Measurements from ENCODE around the gene ARID2. TPM values are rescaled to one million over a fixed set of nuclear protein-coding genes. Genes with fewer than 3 reads are reported as not detected.

ARID2 gene
- total and polyA plus RNA-seq, 10 of the 15 experiments (the other 5 are each of a cell fraction or from before 2014, with no cell fraction given): 9.2 to 29.8 (median 20.3) TPM

DNA sequence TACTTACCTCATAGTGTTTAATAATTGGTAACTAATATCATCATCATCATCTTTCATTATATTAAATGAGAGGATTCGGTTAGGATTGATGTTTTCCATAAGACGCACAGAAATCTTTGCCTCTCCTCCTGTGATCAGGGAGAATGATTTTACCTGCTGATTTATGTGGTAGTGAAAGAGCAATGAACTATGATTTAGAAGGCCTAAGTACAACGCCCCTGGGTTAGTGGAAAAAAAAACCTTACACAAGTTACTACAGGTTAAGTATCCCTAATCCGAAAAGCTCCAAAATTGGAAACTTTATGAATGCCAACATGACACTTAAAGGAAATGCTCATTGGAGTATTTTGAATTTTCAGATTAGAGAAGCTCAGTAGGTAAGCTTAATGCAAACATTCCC lies 55.8 kb downstream of the ARID2 start:
- Histone ChIP-seq H3K9me3 (replicated peaks; ENCODE audit: control insufficient read depth, insufficient read depth, low read length) (no peaks in the 10 kb centered on the region), H3K4me3 (no peak overlapping the region), H3K4me1 (ENCODE audit: control insufficient read depth, insufficient read depth, low read length) (no peaks in the 10 kb centered on the region), H3K36me3 (ENCODE audit: control insufficient read depth in 2 of 2, insufficient read depth in 2 of 2, low read length in 1 of 2) (no peaks in the 10 kb centered on the region; a peak in 1 of 4 replicates), H3K27ac (ENCODE audit: control insufficient read depth, insufficient read depth) (no peak overlapping the region), H3K9ac (ENCODE audit: control insufficient read depth, insufficient read depth, low read length) (no peak overlapping the region), H4K20me1 (ENCODE audit: control insufficient read depth, insufficient read depth) (no peaks in the 10 kb centered on the region), H2AFZ (ENCODE audit: control insufficient read depth, low read depth, low read length) (no peak overlapping the region), H3K79me2 (ENCODE audit: control insufficient read depth, insufficient read depth, low read length) (peaks cover 3% of the 10 kb centered on the region), H3K27me3 (replicated peaks in 1 of 2; ENCODE audit: control insufficient read depth in 2 of 2, insufficient read depth in 2 of 2, low read length in 1 of 2) (no peaks in the 10 kb centered on the region), H3K4me2 (ENCODE audit: control insufficient read depth, insufficient read depth) (no peak overlapping the region)
- no TSS peak for BruUV-seq (replicated peaks)
- WGBS (ENCODE audit: insufficient coverage, insufficient replicate concordance, low lambda C conversion rate, missing lambda C conversion rate): 98% methylated on average over 4 of the region's 4 CpGs
- intact Hi-C loops (cut with micrococcal nuclease; ENCODE audit: unreplicated experiment) (no loop called here), in situ Hi-C loops (cut with MboI) (no loop called here)
- FAIRE-seq: no peak
- ChIA-PET RAD21 (ENCODE audit: unreplicated experiment) (interaction anchor here (1.1 to 1.2 kb wide), 2 partner anchors 23 to 241 kb away, joined by 3 read pairs; no protein-coding TSS in a partner anchor), POLR2A (interaction anchor here (0.5 to 1.4 kb wide), 3 partner anchors 25 to 198 kb away, joined by 3 to 5 read pairs (median 3); no protein-coding TSS in a partner anchor), SMC1A (ENCODE audit: uncharacterized antibody, unreplicated experiment) (interaction anchor here (0.6 to 3.4 kb wide), 4 partner anchors 10 to 108 kb away, joined by 3 to 12 read pairs (median 3); no protein-coding TSS in a partner anchor), CTCF (interaction anchor here (0.9 to 1.4 kb wide), 4 partner anchors 10 to 54 kb away, joined by 3 to 4 read pairs (median 3); no protein-coding TSS in a partner anchor)
- no peak for ATAC-seq
- DNase-seq (ENCODE audit: low read depth, low spot score): no peak
- TF ChIP-seq, protein P1, sequence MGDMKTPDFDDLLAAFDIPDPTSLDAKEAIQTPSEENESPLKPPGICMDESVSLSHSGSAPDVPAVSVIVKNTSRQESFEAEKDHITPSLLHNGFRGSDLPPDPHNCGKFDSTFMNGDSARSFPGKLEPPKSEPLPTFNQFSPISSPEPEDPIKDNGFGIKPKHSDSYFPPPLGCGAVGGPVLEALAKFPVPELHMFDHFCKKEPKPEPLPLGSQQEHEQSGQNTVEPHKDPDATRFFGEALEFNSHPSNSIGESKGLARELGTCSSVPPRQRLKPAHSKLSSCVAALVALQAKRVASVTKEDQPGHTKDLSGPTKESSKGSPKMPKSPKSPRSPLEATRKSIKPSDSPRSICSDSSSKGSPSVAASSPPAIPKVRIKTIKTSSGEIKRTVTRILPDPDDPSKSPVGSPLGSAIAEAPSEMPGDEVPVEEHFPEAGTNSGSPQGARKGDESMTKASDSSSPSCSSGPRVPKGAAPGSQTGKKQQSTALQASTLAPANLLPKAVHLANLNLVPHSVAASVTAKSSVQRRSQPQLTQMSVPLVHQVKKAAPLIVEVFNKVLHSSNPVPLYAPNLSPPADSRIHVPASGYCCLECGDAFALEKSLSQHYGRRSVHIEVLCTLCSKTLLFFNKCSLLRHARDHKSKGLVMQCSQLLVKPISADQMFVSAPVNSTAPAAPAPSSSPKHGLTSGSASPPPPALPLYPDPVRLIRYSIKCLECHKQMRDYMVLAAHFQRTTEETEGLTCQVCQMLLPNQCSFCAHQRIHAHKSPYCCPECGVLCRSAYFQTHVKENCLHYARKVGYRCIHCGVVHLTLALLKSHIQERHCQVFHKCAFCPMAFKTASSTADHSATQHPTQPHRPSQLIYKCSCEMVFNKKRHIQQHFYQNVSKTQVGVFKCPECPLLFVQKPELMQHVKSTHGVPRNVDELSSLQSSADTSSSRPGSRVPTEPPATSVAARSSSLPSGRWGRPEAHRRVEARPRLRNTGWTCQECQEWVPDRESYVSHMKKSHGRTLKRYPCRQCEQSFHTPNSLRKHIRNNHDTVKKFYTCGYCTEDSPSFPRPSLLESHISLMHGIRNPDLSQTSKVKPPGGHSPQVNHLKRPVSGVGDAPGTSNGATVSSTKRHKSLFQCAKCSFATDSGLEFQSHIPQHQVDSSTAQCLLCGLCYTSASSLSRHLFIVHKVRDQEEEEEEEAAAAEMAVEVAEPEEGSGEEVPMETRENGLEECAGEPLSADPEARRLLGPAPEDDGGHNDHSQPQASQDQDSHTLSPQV (IDR thresholded peaks at IDR 0.05): no peak
- TF ChIP-seq NFIC (IDR thresholded peaks at IDR 0.05; ENCODE audit: low read depth, low read length) (no peak), TARDBP (IDR thresholded peaks at IDR 0.05; ENCODE audit: borderline replicate concordance) (no peak), CHD1 (IDR thresholded peaks at IDR 0.05; ENCODE audit: low read depth, low read length) (no peak), TCF12 (IDR thresholded peaks at IDR 0.05; ENCODE audit: low read depth, low read length) (no peak), RELA (IDR thresholded peaks at IDR 0.05; ENCODE audit: borderline replicate concordance, partially characterized antibody) (no peak), ASH2L (IDR thresholded peaks at IDR 0.05; ENCODE audit: borderline replicate concordance, low read depth) (no peak), TAF1 (IDR thresholded peaks at IDR 0.05; ENCODE audit: borderline replicate concordance, low read depth, low read length) (no peak), KLF5 (IDR thresholded peaks at IDR 0.05; ENCODE audit: partially characterized antibody) (no peak), SPI1 (IDR thresholded peaks at IDR 0.05; ENCODE audit: borderline replicate concordance, insufficient read depth, low read depth, low read length) (no peak), POLR2AphosphoS5 (IDR thresholded peaks at IDR 0.05; ENCODE audit: low read length) (no peak), CEBPB (IDR thresholded peaks at IDR 0.05; ENCODE audit: borderline replicate concordance in 1 of 2, low read depth in 2 of 2, low read length in 2 of 2) (no peak)
- TF ChIP-seq, protein P2, sequence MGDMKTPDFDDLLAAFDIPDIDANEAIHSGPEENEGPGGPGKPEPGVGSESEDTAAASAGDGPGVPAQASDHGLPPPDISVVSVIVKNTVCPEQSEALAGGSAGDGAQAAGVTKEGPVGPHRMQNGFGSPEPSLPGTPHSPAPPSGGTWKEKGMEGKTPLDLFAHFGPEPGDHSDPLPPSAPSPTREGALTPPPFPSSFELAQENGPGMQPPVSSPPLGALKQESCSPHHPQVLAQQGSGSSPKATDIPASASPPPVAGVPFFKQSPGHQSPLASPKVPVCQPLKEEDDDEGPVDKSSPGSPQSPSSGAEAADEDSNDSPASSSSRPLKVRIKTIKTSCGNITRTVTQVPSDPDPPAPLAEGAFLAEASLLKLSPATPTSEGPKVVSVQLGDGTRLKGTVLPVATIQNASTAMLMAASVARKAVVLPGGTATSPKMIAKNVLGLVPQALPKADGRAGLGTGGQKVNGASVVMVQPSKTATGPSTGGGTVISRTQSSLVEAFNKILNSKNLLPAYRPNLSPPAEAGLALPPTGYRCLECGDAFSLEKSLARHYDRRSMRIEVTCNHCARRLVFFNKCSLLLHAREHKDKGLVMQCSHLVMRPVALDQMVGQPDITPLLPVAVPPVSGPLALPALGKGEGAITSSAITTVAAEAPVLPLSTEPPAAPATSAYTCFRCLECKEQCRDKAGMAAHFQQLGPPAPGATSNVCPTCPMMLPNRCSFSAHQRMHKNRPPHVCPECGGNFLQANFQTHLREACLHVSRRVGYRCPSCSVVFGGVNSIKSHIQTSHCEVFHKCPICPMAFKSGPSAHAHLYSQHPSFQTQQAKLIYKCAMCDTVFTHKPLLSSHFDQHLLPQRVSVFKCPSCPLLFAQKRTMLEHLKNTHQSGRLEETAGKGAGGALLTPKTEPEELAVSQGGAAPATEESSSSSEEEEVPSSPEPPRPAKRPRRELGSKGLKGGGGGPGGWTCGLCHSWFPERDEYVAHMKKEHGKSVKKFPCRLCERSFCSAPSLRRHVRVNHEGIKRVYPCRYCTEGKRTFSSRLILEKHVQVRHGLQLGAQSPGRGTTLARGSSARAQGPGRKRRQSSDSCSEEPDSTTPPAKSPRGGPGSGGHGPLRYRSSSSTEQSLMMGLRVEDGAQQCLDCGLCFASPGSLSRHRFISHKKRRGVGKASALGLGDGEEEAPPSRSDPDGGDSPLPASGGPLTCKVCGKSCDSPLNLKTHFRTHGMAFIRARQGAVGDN (IDR thresholded peaks at IDR 0.05): no peak
